BE2C (cell line): ENCODE data around the gene ADK.
"Not testable (repeated sequence)": the region's sequence is repeated elsewhere in the genome, so short reads cannot be mapped to it uniquely, and the experiment has no call there.

Experiments
- DNase-seq: peaks from one replicate; pipeline ENCODE4 v3.0.0-alpha.2; 2020
- H3K27me3 ChIP-seq: fragments of 250-450 bp; sonication (Bioruptor Pico); 2 replicates; pipeline ENCODE4 v1.5.1; 2020; ENCODE audit warnings: mild to moderate bottlenecking
- H3K36me3 ChIP-seq: fragments of 250-450 bp; sonication (Bioruptor Pico); 2 replicates; pipeline ENCODE4 v1.5.1; 2020; ENCODE audit warnings: mild to moderate bottlenecking
- H3K4me1 ChIP-seq: fragments of 250-450 bp; sonication (Bioruptor Pico); 2 replicates; pipeline ENCODE4 v1.5.1; 2020
- H3K4me3 ChIP-seq: 2 replicates; pipeline ENCODE4 v1.5.1; 2011; ENCODE audit warnings: low read depth, low read length
- H3K9me3 ChIP-seq: fragments of 250-450 bp; sonication (Bioruptor Pico); 2 replicates; pipeline ENCODE4 v1.5.1; 2020
- CTCF ChIP-seq: IDR thresholded peaks from 2 replicates; pipeline ENCODE4 v1.5.1; 2012; ENCODE audit warnings: mild to moderate bottlenecking, low read depth, low read length

Gene ADK

DNA sequence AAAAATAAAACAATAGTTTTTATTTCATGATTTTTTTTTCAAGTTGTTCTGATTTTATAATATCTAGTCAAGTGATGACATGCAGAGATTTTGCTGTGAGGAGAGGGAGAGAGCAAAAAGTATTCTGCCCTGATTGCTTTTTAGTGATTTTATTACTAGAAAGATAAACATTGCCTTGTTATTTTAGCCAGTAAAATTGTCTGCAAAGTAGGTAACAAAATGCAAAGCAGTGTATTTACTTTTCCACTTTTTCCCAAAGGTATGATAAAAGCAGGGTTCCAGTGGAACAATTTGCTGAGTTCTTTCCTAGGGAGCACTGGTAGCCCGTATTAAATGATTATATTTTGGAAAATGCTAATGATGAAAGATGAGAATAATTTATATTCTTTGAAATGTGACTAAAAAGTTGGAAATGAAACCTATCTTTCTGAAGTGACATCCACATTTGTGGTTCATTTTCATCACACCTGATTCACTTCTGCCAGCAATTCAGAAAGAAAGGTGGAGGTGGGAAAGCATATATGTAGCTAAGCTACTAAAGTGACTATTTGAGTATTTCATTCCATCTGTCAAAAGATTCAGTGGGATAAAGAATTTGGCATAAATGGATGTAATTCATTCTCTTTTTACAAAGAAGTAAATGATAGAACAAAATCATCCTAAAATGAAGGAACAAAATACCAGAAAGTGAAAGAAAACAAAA is 300.3 kb downstream of the ADK start:
- H3K4me3 ChIP-seq = no peak overlapping the region
- no peaks in the 10 kb centered on the region for H3K9me3 ChIP-seq
- H3K36me3 ChIP-seq = no peaks in the 10 kb centered on the region
- peaks cover 5% of the 10 kb centered on the region for H3K4me1 ChIP-seq
- TF ChIP-seq CTCF = no peak
- H3K27me3 ChIP-seq = no peaks in the 10 kb centered on the region
- no peak for DNase-seq

GRCh38 chr10:74453169-74453568 is 302.1 kb downstream of the ADK start:
- peaks cover 5% of the 10 kb centered on the region for H3K4me1 ChIP-seq
- H3K4me3 ChIP-seq = no peak overlapping the region
- DNase-seq = no peak
- no peaks in the 10 kb centered on the region for H3K36me3 ChIP-seq
- no peak for TF ChIP-seq CTCF
- H3K9me3 ChIP-seq = no peaks in the 10 kb centered on the region
- H3K27me3 ChIP-seq = no peaks in the 10 kb centered on the region

GRCh38 chr10:74457478-74457877 is 306.5 kb downstream of the ADK start:
- H3K36me3 ChIP-seq, H3K4me3 ChIP-seq, H3K4me1 ChIP-seq, H3K27me3 ChIP-seq, H3K9me3 ChIP-seq, DNase-seq: not testable (repeated sequence)

GRCh38 chr10:74460812-74461211 is 309.8 kb downstream of the ADK start:
- Histone ChIP-seq H3K27me3 (no peaks in the 10 kb centered on the region), H3K36me3 (no peaks in the 10 kb centered on the region), H3K4me3 (no peak overlapping the region), H3K4me1 (no peaks in the 10 kb centered on the region), H3K9me3 (no peaks in the 10 kb centered on the region)
- DNase-seq = no peak
- TF ChIP-seq CTCF = no peak

DNA sequence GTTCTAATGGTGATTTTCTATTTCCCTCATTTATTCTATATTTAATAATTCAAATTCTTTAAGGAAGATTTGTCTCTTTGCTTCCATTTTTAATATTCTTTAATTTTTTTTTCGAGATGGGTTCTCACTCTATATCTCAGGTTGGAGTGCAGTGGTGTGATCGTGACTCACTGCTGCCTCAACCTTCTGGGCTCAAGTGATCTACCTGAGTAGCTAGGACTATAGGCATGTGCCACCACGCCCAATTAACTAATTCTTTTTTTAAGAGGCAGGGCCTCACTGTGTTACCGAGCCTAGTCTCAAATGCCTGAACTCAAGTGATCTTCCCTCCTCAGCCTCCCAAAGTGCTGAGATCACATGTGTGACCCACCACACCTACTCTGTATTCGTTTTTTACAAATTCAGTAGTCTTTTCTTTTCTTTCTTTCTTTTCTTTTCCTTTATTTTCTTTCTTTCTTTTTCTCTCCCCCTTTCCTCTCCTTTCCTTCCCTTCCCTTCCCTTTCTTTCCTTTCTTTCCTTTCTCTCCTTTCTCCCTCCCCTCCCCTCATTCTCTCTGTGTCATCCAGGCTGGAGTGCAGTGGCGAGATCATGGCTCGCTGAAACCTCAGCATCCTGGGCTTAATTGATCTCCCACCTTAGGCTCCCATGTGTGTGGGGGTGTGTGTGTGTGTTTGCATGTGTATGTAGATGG is 323.1 kb downstream of the ADK start:
- H3K27me3 ChIP-seq = no peaks in the 10 kb centered on the region
- no peak for TF ChIP-seq CTCF
- no peak overlapping the region for H3K4me3 ChIP-seq
- DNase-seq = no peak
- H3K4me1 ChIP-seq = no peaks in the 10 kb centered on the region
- H3K36me3 ChIP-seq = no peaks in the 10 kb centered on the region
- no peaks in the 10 kb centered on the region for H3K9me3 ChIP-seq

GRCh38 chr10:74476162-74476706 is 325.2 kb downstream of the ADK start:
- not testable (repeated sequence) for H3K27me3 ChIP-seq, H3K9me3 ChIP-seq, H3K4me1 ChIP-seq, H3K4me3 ChIP-seq, H3K36me3 ChIP-seq, DNase-seq

- no peak for DNase-seq
- Histone ChIP-seq H3K27me3 (no peaks in the 10 kb centered on the region), H3K9me3 (no peaks in the 10 kb centered on the region), H3K4me3 (no peak overlapping the region), H3K36me3 (0 out of 2 replicates have a peak, but pooled peaks cover 3% of the 10 kb centered on the region), H3K4me1 (no peaks in the 10 kb centered on the region)
- TF ChIP-seq CTCF = no peak
Measured at GRCh38 chr10:74480778-74481177, 329.8 kb downstream of the ADK start.
